ENCODE results near the gene KCNH2.

DNA sequence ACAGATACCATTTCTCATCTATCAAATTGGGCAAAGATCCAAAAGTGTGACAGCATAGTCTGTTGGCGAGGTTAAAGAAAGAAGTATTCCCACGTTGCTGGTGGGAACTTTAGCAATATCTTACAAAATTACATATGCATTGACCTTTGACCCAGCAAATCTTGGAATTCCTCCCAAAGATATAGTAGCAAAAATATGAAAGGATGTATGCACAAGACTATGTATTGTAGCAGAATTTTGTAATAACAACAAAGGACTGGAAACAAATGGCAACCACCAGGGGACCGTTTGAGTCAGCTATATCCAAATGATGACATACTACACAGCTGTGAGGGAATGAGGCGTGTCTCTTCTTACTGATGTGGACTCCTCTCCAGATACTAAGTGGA, 50.2 kb downstream of the KCNH2 start:
- TF ChIP-seq CTCF (IDR thresholded peaks at IDR 0.05; ENCODE audit: low read depth, low read length, missing input control), result no peak
- TF ChIP-seq ATF3 (IDR thresholded peaks at IDR 0.05), result no peak
- TF ChIP-seq REST (IDR thresholded peaks at IDR 0.05), result no peak
- TF ChIP-seq SP1 (IDR thresholded peaks at IDR 0.05), result no peak
- no peak for TF ChIP-seq YY1 (IDR thresholded peaks at IDR 0.05)
- TF ChIP-seq, protein P1, sequence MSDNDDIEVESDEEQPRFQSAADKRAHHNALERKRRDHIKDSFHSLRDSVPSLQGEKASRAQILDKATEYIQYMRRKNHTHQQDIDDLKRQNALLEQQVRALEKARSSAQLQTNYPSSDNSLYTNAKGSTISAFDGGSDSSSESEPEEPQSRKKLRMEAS (IDR thresholded peaks at IDR 0.05), result no peak
